Measurements from ENCODE around the gene UBP1. TPM values are rescaled to one million over a fixed set of nuclear protein-coding genes. Genes with fewer than 3 reads are reported as not detected.
"Not testable (repeated sequence)": the region's sequence is repeated elsewhere in the genome, so short reads cannot be mapped to it uniquely, and the experiment has no call there.

Gene UBP1
- total RNA-seq, 1 experiment from 2014 or later, result 50.4 TPM

- CTCF ChIA-PET, result no interaction called here
- H2AFZ ChIP-seq, result no peak overlapping the region
- no peak for DNase-seq
- H3K9me3 ChIP-seq (ENCODE audit: insufficient read depth, low read depth), result no peaks in the 10 kb centered on the region
- no peaks in the 10 kb centered on the region for H3K27me3 ChIP-seq (ENCODE audit: insufficient read depth, low read depth)
- H3K4me1 ChIP-seq (replicated peaks; ENCODE audit: insufficient read depth), result peaks cover 10% of the 10 kb centered on the region; the same call in 1 of the 2 replicates
- intact Hi-C loops (cut with micrococcal nuclease; ENCODE audit: unreplicated experiment), result no loop called here
- H3K36me3 ChIP-seq (ENCODE audit: low read depth), result no peaks in the 10 kb centered on the region
- BruUV-seq (replicated peaks), result no TSS peak
- H3K27ac ChIP-seq, result no peak overlapping the region
- H3F3A ChIP-seq (ENCODE audit: insufficient read depth, low read depth), result peaks cover 4% of the 10 kb centered on the region; the same call in 1 of the 2 replicates
- no peaks in the 10 kb centered on the region for H3K9me2 ChIP-seq (ENCODE audit: insufficient read depth)
- H3K79me2 ChIP-seq (ENCODE audit: low read depth), result peaks cover 100% of the 10 kb centered on the region
- no peak overlapping the region for H3K4me3 ChIP-seq
- H3K4me2 ChIP-seq, result no peak overlapping the region
- H4K20me1 ChIP-seq (ENCODE audit: insufficient read depth), result peaks cover 12% of the 10 kb centered on the region; the same call in 1 of the 2 replicates
- TF ChIP-seq CTCF (conservative IDR thresholded peaks at IDR 0.05), result no peak
- no peak for TF ChIP-seq EZH2 (IDR thresholded peaks at IDR 0.05; ENCODE audit: low read depth)
- POLR2A ChIA-PET (ENCODE audit: unreplicated experiment), result no interaction called here
Measured at GRCh38 chr3:33433843-33434242, 6.4 kb downstream of the UBP1 start.

DNA sequence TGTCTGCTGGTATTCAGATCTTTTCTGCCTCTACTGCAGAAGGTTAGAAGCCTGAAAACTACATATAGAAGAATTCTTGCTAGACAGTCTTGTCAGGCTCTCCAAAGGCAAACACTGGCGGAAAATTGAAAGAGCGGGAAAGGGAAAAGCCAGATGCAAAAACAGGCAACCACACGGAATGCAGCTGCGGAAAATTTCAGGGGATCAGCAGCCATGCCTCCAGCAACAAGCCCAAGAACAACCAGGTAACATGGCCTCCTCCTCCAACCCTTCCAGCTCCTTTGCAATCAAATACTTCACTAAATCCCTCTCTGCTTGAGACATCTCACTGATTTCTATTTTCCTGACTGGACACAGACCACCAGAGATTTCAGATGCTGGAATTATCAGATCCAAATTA lies 9.6 kb downstream of the UBP1 start:
- Histone ChIP-seq H3K36me3 (ENCODE audit: low read depth) (no peaks in the 10 kb centered on the region), H3K9me2 (ENCODE audit: insufficient read depth) (no peaks in the 10 kb centered on the region), H3K4me2 (no peak overlapping the region), H3K4me3 (no peak overlapping the region), H2AFZ (no peak overlapping the region), H3K27me3 (ENCODE audit: insufficient read depth, low read depth) (no peaks in the 10 kb centered on the region), H3K4me1 (replicated peaks; ENCODE audit: insufficient read depth) (no peaks in the 10 kb centered on the region), H3K27ac (no peak overlapping the region), H4K20me1 (ENCODE audit: insufficient read depth) (no peaks in the 10 kb centered on the region; the same call in 1 of the 2 replicates), H3K79me2 (ENCODE audit: low read depth) (peaks cover 97% of the 10 kb centered on the region), H3F3A (ENCODE audit: insufficient read depth, low read depth) (no peaks in the 10 kb centered on the region), H3K9me3 (ENCODE audit: insufficient read depth, low read depth) (no peaks in the 10 kb centered on the region)
- POLR2A ChIA-PET (ENCODE audit: unreplicated experiment), result interaction anchor here (0.6 kb wide), 1 partner anchor 1898 kb away, joined by 4 read pairs; the partner anchor contains the start of gene STT3B
- no peak for TF ChIP-seq CTCF (conservative IDR thresholded peaks at IDR 0.05)
- TF ChIP-seq EZH2 (IDR thresholded peaks at IDR 0.05; ENCODE audit: low read depth), result no peak
- intact Hi-C loops (cut with micrococcal nuclease; ENCODE audit: unreplicated experiment), result no loop called here
- CTCF ChIA-PET, result no interaction called here
- no peak for DNase-seq
- BruUV-seq (replicated peaks), result no TSS peak

DNA sequence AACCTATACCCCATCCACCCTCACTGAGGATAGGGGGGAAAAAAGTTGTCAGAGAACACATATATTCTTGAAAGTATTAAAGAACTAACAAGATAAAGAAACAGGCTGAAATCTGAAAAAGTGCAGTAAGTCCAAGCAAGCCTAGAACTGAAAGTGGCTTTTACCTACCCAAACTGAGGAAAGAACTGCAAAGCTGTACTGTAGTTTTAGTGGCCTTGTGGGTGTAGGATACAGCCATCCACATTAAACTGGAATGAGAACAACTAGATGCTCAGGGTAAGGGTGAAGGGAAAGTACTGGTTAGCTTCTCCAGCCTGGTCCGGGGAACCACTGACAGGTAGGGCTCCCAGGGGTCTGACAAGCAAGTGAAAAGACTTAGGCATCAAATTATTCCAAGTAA lies 10.1 kb downstream of the UBP1 start:
- Histone ChIP-seq H3K4me2 (no peak overlapping the region), H3K9me3 (ENCODE audit: insufficient read depth, low read depth) (no peaks in the 10 kb centered on the region), H2AFZ (no peak overlapping the region), H3K4me1 (replicated peaks; ENCODE audit: insufficient read depth) (no peaks in the 10 kb centered on the region), H3K9me2 (ENCODE audit: insufficient read depth) (no peaks in the 10 kb centered on the region), H3K27me3 (ENCODE audit: insufficient read depth, low read depth) (no peaks in the 10 kb centered on the region), H4K20me1 (ENCODE audit: insufficient read depth) (no peaks in the 10 kb centered on the region; the same call in 1 of the 2 replicates), H3K27ac (no peak overlapping the region), H3K79me2 (ENCODE audit: low read depth) (peaks cover 94% of the 10 kb centered on the region), H3F3A (ENCODE audit: insufficient read depth, low read depth) (no peaks in the 10 kb centered on the region), H3K4me3 (no peak overlapping the region), H3K36me3 (ENCODE audit: low read depth) (peaks cover 3% of the 10 kb centered on the region; the same call in 1 of the 2 replicates)
- intact Hi-C loops (cut with micrococcal nuclease; ENCODE audit: unreplicated experiment), result no loop called here
- ChIA-PET POLR2A (ENCODE audit: unreplicated experiment) (interaction anchor here (0.6 kb wide), 1 partner anchor 1898 kb away, joined by 4 read pairs; the partner anchor contains the start of gene STT3B), CTCF (no interaction called here)
- BruUV-seq (replicated peaks), result no TSS peak
- no peak for TF ChIP-seq CTCF (conservative IDR thresholded peaks at IDR 0.05)
- TF ChIP-seq EZH2 (IDR thresholded peaks at IDR 0.05; ENCODE audit: low read depth), result no peak
- no peak for DNase-seq

GRCh38 chr3:33429306-33429705 lies 10.9 kb downstream of the UBP1 start:
- H4K20me1 ChIP-seq (ENCODE audit: insufficient read depth); H3K4me3 ChIP-seq; intact Hi-C loops (cut with micrococcal nuclease; ENCODE audit: unreplicated experiment); H3K9me2 ChIP-seq (ENCODE audit: insufficient read depth); H3K9me3 ChIP-seq (ENCODE audit: insufficient read depth, low read depth); DNase-seq; H3K27ac ChIP-seq; H3K4me1 ChIP-seq (replicated peaks; ENCODE audit: insufficient read depth); H3K4me2 ChIP-seq; H3F3A ChIP-seq (ENCODE audit: insufficient read depth, low read depth); POLR2A ChIA-PET (ENCODE audit: unreplicated experiment); H2AFZ ChIP-seq; BruUV-seq (replicated peaks); H3K27me3 ChIP-seq (ENCODE audit: insufficient read depth, low read depth); H3K36me3 ChIP-seq (ENCODE audit: low read depth); CTCF ChIA-PET: not testable (repeated sequence)
- H3K79me2 ChIP-seq (ENCODE audit: low read depth), result peaks cover 86% of the 10 kb centered on the region

All from PC-9 (cell line).